Gastroesophageal sphincter (tissue), 3 donors: ENCODE data around the gene GTF2B.

Experiments used
- EP300 ChIP-seq: sonication (generic); formaldehyde crosslinking; IDR thresholded peaks from one replicate; pipeline ENCODE4 v1.6.1; 2017; ENCODE audit warnings: antibody characterized with exemption, mild to moderate bottlenecking
- POLR2A ChIP-seq, 2 donors: fragments of 450-650 bp; IDR thresholded peaks; one replicate each; pipeline ENCODE4 v1.6.1; 2017; ENCODE audit warnings: antibody characterized with exemption in 2 of 2, mild to moderate bottlenecking in 2 of 2, moderate library complexity in 1 of 2
- POLR2AphosphoS5 ChIP-seq: sonication (generic); formaldehyde crosslinking; IDR thresholded peaks from one replicate; pipeline ENCODE4 v1.6.1; 2017; ENCODE audit warnings: antibody characterized with exemption
- TF ChIP-seq, protein P1 (sequence below), 4 experiments: fragments of 200-600 bp in 2 of 4; fragments of 450-650 bp in 2 of 4; sonication (generic) in 1 of 4; IDR thresholded peaks; one replicate each; pipeline ENCODE4 v1.5.1; 2017 to 2019; ENCODE audit warnings: antibody characterized with exemption in 4 of 4, mild to moderate bottlenecking in 2 of 4, moderate library complexity in 2 of 4

GRCh38 chr1:88825721-88826120 lies 65.6 kb downstream of the GTF2B start:
- TF ChIP-seq, protein P1, sequence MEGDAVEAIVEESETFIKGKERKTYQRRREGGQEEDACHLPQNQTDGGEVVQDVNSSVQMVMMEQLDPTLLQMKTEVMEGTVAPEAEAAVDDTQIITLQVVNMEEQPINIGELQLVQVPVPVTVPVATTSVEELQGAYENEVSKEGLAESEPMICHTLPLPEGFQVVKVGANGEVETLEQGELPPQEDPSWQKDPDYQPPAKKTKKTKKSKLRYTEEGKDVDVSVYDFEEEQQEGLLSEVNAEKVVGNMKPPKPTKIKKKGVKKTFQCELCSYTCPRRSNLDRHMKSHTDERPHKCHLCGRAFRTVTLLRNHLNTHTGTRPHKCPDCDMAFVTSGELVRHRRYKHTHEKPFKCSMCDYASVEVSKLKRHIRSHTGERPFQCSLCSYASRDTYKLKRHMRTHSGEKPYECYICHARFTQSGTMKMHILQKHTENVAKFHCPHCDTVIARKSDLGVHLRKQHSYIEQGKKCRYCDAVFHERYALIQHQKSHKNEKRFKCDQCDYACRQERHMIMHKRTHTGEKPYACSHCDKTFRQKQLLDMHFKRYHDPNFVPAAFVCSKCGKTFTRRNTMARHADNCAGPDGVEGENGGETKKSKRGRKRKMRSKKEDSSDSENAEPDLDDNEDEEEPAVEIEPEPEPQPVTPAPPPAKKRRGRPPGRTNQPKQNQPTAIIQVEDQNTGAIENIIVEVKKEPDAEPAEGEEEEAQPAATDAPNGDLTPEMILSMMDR (IDR thresholded peaks at IDR 0.05) = no peak
- TF ChIP-seq POLR2AphosphoS5 = no peak
- no peak for TF ChIP-seq POLR2A (IDR thresholded peaks at IDR 0.05)
- no peak for TF ChIP-seq EP300
